HepG2 (cell line): Measurements from ENCODE around the gene SRP72.

Experiments used
- CTCF ChIP-seq: sonication (generic); formaldehyde crosslinking; IDR thresholded peaks from 2 replicates; pipeline ENCODE4 v1.5.0; 2020; ENCODE audit warnings: mild to moderate bottlenecking, missing genetic modification reagents, moderate library complexity
- FOXJ3 ChIP-seq: sonication (generic); formaldehyde crosslinking; IDR thresholded peaks from 2 replicates; pipeline ENCODE4 v1.4.0; 2020; ENCODE audit warnings: missing genetic modification reagents, mild to moderate bottlenecking, borderline replicate concordance
- MYC ChIP-seq: sonication (generic); formaldehyde crosslinking; IDR thresholded peaks from 2 replicates; pipeline ENCODE4 v1.9.0; 2021; ENCODE audit warnings: missing genetic modification reagents, borderline replicate concordance
- NFAT5 ChIP-seq: sonication (generic); formaldehyde crosslinking; IDR thresholded peaks from 2 replicates; pipeline ENCODE4 v1.4.0; 2020; ENCODE audit warnings: missing genetic modification reagents
- TAF1 ChIP-seq: sonication (generic); formaldehyde crosslinking; IDR thresholded peaks from 2 replicates; pipeline ENCODE4 v1.4.0; 2020; ENCODE audit warnings: missing genetic modification reagents
- TF ChIP-seq, protein P1 (sequence below): sonication (generic); IDR thresholded peaks from 2 replicates; pipeline ENCODE4 v1.6.1; 2016; ENCODE audit warnings: low read depth, borderline replicate concordance

DNA sequence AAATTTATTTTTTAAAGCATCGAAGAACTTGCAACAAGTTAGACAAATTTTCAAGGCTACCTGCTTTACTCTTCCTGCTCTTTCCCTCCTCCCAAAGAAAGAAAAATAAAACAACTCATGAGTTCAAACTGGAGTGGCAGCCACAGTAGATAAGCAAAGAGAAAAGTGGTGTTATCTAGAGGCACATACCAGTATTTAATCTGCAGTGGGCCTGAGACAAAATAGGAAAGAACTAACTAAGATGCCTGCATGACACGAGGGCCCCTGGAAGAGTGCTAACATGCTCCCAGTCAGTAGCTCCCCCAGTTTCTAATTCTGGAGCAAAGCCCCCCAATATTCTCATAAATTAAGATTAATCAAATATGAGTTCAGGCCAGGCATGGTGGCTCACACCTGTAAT is 46.1 kb downstream of the SRP72 start:
- no peak for TF ChIP-seq FOXJ3 (CRISPR knock-in tag)
- TF ChIP-seq NFAT5 (CRISPR knock-in tag), result no peak
- no peak for TF ChIP-seq TAF1 (CRISPR knock-in tag)
- TF ChIP-seq CTCF (CRISPR knock-in tag), result no peak
- TF ChIP-seq, protein P1, sequence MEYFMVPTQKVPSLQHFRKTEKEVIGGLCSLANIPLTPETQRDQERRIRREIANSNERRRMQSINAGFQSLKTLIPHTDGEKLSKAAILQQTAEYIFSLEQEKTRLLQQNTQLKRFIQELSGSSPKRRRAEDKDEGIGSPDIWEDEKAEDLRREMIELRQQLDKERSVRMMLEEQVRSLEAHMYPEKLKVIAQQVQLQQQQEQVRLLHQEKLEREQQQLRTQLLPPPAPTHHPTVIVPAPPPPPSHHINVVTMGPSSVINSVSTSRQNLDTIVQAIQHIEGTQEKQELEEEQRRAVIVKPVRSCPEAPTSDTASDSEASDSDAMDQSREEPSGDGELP, result no peak
- no peak for TF ChIP-seq MYC
